Measurements from ENCODE around the gene OSBPL5.
"Not testable (repeated sequence)": the region's sequence is repeated elsewhere in the genome, so short reads cannot be mapped to it uniquely, and the experiment has no call there.

OSBPL5 gene

DNA sequence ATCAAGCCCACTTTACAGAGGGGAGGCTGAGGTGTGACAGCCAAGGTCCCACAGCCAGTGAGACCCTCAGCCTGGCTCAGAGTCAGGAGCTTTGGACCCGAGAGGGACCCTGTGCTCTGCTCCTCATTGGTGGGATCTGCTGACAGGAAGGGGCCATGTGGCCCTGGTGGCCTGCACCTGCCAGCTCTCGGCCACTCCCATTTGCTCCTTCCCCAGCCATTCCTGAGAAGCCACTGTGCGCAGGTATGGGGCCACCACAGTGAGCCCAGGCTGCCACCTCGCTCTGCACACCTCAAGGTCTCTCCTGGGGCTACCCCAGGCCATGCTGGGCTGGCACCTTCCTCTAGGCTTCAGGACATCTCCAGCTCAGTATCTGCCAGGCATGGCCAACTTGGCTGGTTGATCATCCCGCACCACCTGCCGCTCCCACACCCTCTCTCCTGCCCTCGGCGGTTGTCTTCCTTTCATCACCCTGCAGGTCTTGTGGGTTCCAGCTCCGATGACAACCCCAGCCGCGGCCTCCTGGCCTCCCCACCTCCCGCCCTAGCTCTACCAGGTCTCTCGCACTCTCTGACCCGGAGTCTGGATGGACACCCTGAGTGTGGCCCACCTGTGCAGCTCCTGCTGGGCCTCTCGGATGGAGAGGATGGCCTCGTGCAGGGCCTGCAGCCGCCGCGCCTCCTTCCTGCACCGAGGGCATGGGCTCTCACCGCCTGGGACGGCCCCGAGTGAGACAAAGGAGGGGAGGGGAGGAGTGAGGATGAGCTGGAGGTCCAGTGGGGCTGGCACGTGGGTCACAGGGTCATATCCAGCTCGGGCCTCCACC lies 75.7 kb downstream of the OSBPL5 start:
- in situ Hi-C loops (cut with HindIII; ENCODE audit: low sequenced_read_pairs): no loop called here

DNA sequence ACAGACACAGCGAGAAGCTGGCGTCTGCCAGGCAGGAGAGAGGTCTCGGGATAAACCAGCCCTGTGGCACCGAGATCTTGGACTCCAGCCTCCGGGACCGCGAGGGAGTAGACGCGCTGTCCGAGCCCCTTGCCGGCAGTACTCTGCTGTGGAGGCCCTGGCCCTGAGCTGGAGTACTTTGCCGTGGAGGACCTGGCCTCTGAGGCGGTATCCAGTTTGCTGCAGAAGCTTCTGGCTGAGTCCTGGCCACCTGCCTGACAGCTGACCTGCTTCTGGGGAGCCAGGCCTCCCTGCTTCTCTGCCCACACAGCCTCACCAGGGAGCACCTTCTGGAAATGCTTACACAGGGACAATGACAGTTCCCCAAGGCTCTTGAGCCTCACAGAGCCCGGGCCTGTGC lies 76.3 kb downstream of the OSBPL5 start:
- in situ Hi-C loops (cut with HindIII; ENCODE audit: low sequenced_read_pairs): no loop called here

DNA sequence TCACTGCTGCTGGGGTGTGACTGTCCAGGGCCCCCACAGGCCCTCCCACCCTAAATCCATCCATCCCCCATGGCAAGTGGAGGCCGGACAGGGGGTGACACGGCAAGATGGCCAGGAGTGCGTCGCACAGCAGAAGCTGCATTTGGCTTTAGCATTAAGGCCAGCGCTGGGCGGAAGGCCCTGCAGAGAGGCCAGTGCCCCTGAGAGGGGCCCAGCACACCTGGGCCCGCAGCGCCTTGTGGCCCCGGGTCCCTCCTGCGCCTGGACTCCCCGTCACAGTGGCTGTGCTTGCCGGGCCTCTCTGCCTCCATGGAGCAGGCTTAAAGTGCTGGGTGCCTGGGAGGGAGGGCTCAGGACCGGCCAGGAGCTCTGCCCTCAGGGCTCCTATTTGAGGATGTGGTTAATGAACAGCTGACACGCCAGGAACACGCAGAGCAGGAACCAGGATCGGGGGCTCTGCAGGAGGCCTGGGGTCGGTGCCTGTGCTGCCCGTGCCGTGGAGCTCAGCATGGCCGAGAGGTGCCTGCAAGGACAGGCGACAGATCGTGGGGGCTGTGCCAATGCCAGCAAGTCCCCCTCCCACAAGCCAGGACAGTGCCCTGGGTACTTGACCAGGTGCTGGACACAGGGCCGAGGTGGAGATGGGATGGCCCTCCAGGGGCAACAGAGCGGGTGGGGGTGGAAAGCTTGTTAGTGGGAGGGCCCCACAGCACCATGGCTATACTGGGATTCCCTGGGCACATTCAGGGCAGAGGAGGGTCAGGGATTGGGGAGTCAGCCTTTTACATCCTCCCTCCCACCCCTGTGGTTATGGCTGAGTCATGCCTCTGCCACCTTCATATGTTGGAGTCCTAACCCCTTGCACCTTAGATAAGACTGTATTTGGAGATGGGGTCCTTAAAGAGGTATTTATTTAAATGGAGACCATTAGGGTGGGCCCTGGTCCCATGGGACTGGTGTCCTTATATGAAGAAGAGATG lies 77.0 kb downstream of the OSBPL5 start:
- in situ Hi-C loops (cut with HindIII; ENCODE audit: low sequenced_read_pairs): no loop called here

DNA sequence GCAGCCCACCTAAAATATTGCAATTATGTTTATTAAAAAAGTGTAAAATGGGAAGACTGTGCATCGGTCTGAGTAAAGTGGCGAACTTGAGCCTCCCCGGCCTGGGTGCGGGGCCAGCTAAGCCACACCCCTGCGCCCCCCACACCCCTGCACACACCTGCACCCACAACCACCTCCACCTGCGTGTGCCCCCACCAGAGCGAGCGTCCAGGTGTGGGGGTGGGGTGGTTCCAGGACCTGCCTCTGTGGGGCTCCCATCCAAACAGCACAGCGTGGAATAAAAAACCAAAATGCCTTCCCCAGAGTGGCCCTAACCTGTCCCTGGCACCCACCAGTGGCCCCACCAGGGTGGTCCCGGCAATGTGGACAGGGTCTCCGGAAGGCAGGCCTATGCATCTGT lies 77.7 kb downstream of the OSBPL5 start:
- in situ Hi-C loops (cut with HindIII; ENCODE audit: low sequenced_read_pairs): no loop called here

DNA sequence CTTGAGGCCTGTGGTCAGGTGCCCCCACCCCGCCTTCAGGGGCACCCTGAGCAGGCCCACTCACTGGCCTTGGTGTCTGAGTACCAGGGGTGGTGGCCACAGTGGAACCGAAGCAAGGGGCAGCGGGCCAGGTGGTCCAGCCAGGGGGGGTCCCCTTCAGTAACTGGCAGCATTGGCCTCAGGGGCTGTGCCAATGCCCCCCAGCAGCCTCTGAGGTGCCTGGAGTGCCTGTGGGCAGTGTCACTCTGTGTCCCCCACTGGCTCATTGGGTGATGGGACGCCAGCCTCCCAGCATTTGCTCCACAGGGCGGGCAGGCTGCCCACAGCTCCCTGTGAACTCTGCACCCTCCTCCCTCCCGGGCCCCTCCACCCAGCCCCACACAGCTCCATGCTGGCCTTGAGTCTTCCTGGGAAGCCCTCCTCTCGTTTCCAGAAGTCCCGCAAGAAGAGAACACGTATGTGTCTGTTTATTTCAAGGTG lies 78.4 kb downstream of the OSBPL5 start:
- in situ Hi-C loops (cut with HindIII; ENCODE audit: low sequenced_read_pairs): no loop called here

DNA sequence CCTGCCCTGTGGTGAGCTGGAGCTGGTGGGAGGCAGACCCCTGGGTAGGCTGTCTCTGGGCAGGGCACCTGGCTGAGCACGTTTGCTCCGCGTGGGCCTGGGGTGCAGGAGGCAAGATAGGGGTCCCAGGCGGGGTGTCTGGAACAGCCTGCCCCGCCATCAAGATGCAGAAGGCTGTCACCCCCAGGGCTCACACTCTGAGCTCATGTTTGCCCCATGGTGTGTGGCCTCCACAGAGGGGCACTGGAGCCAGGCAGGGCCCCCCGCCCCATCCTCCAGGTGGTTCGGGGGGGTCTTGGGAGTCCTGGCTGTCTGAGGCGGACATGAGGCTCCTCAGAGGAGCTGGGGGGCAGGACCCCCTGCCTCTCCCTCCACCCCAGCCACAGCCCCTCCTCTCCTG lies 79.0 kb downstream of the OSBPL5 start:
- in situ Hi-C loops (cut with HindIII; ENCODE audit: low sequenced_read_pairs): no loop called here

DNA sequence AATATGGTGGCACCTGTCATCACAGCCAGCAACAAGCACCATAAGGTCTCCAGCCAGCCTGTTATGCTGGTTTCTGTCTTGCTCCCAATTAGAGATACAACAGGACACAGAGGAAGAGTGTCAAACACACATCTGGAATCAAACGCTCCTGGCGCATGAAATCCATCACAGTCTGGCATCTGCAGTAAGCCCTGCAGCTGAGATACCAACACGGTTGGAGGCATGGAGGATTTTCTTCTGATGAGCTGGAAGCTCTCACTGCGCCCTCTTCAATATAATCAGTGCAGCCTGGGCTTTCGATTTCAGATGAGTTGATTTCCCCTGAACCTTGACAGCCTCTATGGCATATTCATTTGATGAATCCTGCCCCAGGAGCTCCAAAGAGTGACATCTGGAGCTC lies 80.1 kb downstream of the OSBPL5 start:
- in situ Hi-C loops (cut with HindIII; ENCODE audit: low sequenced_read_pairs): no loop called here

DNA sequence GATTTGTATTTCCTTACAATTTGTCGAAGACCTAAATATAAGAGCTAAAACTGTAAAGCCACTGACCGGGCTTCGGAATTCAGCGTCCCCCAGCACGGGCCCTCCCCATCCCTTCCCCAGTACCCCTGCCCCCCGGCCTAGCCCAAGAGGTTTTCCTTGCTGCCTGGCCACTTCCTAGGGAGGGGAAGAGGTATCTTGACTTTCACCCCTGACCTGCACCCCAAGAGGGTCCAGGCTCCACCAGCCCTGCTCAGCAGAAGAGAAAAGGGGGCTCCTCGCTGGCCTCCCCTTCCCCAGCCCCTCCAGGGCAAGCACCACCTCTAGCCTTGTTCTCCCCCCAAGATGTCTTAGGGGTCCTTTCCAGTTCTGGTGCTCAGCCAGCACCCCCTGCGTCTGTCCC lies 81.8 kb downstream of the OSBPL5 start:
- in situ Hi-C loops (cut with HindIII; ENCODE audit: low sequenced_read_pairs): no loop called here

DNA sequence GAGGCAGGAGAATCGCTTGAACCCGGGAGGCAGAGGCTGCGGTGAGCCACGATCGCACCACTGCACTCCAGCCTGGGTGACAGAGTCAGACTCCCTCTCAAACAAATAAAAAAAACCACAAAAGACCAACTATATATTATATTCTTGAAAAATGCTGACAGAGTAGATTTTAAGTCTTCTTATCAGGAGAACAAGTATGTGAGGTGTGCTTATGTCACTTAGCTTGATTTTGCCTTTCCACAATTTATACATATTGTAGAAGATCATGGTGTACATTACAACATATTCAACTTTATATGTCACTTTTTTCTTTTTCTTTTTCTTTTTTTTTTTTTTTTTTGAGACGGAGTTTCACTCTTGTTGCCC lies 83.7 kb downstream of the OSBPL5 start:
- in situ Hi-C loops (cut with HindIII; ENCODE audit: low sequenced_read_pairs): no loop called here

DNA sequence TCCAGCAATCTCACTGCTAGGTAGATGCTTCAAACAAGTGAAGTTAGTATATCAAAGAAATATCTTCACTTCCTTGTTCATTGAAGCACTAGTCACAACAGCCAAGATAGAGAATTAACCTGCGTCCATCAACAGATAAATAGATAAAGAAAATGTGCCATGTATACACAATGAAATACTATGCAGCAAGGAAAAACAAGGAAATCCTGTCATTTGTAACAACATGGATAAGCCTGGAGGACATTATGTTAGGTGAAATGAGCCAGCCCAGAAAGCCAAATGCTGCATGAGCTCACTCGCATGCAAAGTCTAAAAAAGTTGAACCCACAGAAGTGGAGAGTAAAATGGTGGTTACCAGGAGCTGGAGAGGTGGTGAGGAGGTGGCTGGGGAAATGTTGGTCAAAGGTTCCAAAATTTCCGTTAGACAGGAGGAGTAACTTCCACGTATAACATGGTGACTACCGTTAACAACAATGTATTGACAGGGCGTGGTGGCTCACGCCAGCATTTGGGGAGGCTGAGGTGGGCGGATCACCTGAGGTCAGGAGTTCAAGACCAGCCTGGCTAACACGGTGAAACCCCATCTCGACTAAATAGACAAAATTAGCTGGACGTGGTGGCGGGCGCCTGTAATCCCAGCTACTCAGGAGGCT lies 84.3 kb downstream of the OSBPL5 start:
- in situ Hi-C loops (cut with HindIII; ENCODE audit: low sequenced_read_pairs): no loop called here

DNA sequence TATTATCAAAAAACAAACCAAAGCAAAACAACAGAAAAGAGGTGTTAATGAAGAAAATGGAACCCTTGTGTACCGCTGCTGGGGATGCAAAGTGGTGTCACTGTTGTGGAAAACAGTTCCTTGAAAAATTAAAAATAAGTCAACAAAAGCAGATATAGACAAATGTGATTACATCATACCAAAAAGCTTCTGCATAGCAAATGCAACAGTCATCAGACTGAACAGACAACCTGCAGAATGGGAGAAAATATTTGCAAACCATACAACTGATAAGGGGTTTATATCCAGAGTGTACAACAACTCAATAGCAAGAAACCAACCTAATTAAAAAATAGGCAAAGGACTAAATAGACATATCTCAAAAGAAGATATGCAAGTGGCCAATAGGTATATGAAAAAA lies 85.0 kb downstream of the OSBPL5 start:
- in situ Hi-C loops (cut with HindIII; ENCODE audit: low sequenced_read_pairs): no loop called here

DNA sequence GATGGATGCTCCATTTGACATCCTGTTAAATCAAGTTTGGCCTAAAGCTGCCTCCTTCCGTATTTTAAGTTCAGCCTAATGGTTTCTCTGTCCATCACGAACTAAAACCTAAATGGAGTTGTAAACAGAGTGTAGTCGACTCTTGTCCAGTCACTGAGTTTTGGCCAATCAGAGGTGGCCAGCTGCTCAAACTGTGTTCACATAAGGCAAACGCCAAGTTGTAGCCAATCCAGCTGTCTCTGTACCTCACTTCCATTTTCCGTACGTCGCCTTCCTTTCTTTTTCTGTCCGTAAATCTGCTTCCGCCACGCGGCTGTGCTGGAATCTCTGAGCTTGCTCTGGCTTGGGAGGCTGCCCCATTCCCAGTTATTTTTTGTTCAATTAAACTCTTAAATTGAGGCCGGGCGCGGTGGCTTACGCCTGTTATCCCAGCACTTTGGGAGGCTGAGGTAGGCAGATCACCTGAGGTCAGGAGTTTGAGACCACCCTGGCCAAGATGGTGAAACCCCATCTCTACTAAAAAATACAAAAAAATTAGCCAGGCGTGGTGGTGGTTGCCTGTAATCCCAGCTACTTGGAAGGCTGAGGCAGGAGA lies 87.2 kb downstream of the OSBPL5 start:
- in situ Hi-C loops (cut with HindIII; ENCODE audit: low sequenced_read_pairs): no loop called here

DNA sequence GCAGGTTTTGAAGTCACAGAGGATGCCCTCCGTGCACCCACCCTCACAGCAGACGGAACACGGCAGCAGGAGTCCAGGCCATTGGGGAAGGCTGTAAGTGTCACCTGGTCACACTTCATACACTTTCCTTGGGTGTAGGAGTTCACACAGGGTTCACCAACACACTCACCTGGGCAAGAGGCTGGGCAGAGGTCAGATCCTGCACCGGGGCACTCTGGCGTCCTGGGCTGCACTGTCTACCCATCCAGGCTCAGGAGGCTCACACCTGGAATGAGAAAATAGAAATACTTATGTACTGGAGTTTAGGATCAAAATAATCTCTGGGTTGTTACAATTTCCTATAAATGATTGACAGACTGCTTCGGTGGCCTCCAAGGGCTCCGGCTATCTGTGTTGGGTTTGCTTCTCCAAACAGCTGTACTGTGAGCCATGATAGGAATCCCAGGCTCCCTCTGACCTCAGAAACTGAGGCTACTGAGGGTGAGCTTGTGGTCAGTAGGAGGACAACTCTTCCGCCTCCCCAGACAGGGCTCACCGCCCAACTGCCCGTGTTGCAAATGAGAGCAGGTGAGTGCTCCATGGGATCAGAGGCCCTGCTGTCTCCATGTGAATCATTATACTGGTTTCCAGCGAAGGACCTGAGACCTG lies 87.8 kb downstream of the OSBPL5 start:
- in situ Hi-C loops (cut with HindIII; ENCODE audit: low sequenced_read_pairs): no loop called here

DNA sequence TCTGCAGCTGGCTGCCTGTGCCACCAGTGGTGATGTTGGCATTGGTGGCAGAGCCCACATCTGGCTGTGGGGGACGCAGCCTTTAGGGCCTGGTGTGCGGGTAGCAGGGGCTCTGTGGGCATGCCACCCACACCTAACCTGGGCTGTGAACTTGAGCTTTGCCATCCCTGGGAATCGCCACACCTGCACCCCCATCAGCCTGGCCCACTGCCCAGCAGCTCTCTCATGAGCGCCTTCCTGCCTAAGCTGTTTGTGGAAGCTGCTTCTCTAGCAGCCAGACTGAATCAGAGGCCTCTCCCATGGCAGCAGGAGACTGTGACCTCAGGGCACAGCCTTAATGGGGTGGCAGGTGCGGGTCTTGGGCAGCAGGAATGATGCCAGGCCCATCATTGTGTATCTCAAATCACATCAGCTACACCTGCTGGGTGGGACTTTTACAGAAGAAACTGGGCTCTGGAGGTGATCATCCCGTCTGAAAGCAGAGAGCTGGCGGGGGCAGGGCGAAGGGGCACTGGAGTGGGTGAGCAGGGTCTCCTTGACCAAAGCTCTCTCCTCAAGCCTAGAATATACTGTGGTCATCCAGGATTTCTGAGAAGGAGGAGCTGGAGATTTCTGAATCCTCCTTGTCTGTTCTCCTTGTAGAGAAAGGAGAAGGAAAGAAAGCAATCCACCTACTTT lies 90.1 kb downstream of the OSBPL5 start:
- in situ Hi-C loops (cut with HindIII; ENCODE audit: low sequenced_read_pairs): no loop called here

DNA sequence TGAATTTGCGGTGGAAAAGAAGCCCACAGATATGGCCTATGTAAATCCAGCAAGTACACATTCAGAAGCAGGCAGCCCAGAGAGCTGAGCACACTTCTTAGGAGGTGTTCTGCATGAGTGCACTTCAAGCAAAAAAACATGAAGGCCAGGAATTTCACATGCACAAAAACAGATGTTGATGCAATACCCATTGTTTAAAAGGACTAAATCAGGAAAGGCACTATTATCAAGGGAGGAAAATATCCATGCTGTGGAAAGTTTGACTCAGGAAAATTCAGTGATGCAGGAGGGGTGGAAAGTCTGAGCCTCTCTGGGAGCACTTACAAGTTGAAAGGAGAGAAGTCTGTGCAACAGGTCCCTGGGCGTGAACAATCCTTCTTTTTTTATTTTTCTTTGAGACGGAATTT lies 92.1 kb downstream of the OSBPL5 start:
- in situ Hi-C loops (cut with HindIII; ENCODE audit: low sequenced_read_pairs): no loop called here

DNA sequence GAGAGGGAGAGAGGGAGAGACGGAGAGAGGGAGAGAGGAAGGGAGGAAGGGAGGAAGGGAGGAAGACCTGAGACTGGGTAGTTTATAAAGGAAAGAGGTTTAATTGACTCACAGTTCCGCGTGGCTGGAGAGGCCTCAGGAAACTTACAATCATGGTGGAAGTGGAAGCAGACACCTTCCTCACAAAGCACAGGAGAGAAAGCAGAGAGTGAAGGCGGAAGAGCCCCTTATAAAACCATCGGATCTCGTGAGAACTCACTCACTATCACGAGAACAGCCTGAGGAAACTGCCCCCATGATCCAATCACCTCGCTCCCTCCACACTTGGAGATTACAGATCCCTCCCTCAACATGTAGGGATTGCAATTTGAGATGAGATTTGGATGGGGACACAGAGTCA lies 95.7 kb downstream of the OSBPL5 start:
- in situ Hi-C loops (cut with HindIII; ENCODE audit: low sequenced_read_pairs): no loop called here

DNA sequence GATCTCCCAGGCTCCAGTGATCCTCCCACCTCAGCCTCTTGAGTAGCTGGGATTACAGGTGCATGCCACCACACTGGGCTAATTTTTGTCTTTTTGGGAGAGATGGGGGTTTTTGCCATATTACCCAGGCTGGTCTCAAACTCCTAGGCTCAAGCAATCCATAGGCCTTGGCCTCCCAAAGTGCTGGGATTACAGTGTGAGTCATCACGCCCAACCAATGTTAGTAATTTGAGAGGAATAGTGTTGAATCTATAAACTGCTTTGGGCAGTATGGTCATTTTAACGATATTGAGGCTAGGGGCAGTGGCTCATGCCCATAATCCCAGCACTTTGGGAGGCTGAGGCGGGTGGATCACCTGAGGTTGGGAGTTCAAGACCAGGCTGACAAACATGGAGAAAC lies 98.8 kb downstream of the OSBPL5 start:
- in situ Hi-C loops (cut with HindIII; ENCODE audit: low sequenced_read_pairs): not testable (repeated sequence)

DNA sequence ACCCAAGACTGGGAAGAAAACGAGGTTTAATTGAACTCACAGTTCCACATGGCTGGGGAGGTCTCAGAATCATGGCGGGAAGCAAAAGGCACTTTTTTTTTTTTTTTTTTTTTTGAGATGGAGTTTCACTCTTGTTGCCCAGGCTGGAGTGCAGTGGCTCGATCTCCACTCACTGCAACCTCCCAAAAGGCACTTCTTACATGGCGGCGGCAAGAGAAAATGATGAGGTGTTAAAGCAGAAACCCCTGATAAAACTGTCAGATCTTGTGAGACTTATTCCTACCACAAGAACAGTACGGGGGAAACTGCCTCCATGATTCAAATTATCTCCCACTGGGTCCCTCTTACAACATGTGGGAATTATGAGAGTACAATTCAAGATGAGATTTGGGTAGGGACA lies 100.4 kb downstream of the OSBPL5 start:
- in situ Hi-C loops (cut with HindIII; ENCODE audit: low sequenced_read_pairs): not testable (repeated sequence)

DNA sequence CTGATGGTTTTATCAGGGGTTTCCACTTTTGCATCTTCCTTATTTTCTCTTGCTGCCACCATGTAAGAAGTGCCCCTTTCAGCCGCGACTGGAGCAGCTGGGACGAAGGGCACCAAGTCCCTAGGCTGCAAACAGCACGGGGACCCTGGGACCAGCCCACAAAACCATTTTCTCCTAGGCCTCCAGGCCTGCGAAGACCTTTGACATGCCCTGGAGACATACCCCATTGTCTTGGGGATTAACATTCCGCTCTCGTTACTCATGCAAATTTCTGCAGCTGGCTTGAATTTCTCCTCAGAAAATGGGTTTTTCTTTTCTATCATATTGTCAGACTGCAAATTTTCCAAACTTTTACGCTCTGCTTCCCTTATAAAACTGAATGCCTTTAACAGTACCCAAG lies 101.2 kb downstream of the OSBPL5 start:
- in situ Hi-C loops (cut with HindIII; ENCODE audit: low sequenced_read_pairs): not testable (repeated sequence)

DNA sequence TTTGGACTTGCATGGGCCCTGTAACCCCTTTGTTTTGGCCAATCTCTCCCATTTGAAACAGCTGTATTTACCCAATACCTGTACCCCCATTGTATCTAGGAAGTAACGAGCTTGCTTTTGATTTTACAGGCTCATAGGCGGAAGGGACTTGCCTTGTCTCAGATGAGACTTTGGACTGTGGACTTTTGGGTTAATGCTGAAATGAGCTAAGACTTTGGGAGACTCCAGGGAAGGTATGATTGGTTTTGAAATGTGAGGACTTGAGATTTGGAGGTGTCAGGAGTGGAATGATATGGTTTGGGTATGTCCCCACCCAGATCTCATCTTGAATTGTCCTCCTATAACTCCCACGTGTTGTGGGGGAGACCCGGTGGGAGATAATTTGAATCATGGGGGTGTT lies 101.7 kb downstream of the OSBPL5 start:
- in situ Hi-C loops (cut with HindIII; ENCODE audit: low sequenced_read_pairs): not testable (repeated sequence)
